GM19438 (cell line): ENCODE results near the gene UAP1L1.
"Not testable (repeated sequence)": the region's sequence is repeated elsewhere in the genome, so short reads cannot be mapped to it uniquely, and the experiment has no call there.

Source experiments
- ATAC-seq: cut with Tn5 transposase; IDR thresholded peaks from one replicate; pipeline ENCODE4 v1.9.1; 2021; ENCODE audit warnings: low read depth; ENCODE audit not compliant: unreplicated experiment

Gene UAP1L1

DNA sequence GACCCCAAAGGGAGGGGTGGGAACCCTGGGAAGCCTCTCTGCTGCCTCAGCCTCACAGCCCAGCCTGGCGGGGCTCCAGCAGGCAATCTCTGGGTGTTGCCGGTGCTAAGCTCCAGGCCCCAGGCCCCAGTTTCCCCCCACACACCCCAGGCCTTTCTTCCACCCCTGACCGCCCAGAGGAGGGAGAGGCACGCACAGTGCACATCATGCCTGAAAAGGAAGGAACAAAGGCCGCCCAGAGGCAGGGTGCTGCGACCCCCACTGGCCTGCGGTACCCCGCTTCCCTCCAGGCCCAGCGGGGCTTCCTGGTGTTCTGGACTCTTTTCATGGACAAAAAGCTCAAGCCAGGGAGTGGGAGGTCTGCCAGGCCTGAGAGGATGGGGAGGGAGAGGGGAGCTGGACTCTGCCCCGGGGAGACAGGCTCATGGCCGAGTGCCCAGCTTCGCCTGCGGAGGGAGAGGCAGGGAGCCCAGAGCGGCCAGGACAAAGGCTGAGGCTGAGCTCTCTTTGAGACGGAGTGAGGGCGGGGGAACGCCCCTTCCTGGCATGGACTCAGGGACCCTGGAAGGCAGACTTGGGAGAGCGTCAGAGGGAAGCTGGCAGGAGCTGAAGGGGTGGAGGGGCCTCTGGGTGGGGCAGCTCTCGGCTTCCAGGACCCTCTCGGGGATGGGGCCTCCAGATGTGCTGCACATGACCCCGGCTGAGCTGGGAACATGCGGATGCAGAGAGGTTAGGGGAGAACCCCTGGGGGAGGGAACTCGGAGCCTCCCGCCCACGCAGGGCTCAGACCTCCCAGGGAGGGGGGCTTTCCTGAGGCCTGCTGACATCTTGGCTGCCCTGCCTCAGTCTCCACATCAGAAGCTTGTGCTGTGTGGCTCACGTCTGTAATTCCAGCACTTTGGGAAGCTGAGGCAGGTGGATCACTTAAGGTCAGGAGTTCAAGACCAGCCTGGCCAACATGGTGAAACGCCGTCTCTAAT is 21.6 kb upstream of the UAP1L1 start:
- no peak for ATAC-seq

DNA sequence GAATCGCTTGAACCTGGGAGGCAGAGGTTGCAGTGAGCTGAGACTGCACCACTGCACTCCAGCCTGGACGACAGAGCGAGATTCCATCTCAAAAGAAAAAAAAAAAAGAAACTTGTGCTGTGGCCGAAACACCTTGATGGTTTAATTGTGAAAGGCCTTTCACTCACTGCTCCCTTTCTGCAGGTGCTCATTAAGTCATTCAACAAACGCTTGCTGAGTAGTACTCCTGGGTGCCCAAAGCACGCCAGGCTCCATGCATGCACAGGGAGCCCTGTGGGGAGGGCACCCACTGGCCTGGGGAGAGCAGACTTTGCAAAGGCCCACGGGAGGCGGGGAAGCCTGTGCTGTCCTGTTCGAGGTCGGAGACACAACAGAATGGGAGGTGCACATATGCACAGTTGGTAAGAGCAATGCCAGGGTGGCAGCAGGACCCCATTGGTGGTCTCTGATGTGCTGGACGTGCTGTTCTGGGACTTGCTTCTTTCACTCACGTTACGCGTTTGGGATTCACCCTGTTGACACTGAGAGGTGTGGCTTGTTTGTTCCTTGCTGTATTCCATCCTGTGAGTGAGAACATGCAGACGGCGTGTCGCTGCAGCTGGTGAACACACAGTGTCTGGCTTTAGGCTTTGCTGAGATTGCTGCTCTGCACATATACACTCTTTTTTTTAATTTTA is 20.4 kb upstream of the UAP1L1 start:
- no peak for ATAC-seq

DNA sequence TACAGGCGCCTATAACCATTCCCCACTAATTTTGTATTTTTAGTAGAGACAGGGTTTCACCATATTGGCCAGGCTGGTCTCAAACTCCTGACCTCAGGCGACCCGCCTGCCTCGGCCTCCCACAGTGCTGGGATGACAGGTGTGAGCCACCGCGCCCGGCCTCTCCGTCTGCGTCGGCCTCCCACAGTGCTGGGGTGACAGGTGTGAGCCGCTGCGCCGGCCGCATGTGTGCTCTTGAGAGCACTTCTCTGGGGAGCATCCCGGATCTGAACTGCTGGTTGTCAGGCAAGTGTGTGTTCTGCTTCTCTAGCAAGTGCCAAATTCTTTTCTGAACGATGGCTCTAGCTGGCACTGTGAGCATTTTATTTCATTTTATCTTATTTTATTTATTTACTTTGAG is 19.8 kb upstream of the UAP1L1 start:
- ATAC-seq = no peak

DNA sequence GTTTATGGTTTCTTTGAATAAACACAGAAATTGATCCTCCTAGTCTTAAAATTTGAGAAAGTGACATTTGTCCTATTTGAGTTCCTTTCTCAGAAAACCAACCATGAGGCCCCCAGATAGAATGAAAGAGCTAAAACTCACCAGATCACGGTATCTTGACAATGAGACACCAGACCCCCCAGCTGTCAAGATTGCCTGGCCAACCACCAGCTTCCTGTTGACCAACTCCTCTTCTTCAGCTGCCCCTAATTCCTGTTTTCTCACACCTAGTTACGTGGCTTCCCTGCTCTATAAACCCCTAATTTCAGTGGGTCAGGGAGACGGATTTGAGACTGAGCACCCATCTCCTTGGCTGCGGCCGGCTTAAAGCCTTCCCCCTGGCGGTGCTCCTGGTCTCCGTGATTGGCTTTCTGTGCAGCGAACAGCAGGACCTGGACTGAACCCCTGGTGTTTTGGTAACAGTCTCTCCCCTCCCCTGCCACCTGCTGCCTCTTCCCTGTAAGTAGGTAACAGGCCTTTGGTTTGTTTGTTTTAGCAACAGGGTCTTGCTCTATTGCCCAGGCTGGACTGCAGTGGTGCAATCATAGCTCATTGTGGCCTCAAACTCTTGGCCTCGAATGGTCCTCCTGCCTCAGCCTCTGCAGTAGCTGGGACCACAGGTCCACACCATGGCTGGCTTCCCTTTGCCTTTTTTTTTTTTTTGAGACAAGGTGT is 18.6 kb upstream of the UAP1L1 start:
- ATAC-seq = no peak

DNA sequence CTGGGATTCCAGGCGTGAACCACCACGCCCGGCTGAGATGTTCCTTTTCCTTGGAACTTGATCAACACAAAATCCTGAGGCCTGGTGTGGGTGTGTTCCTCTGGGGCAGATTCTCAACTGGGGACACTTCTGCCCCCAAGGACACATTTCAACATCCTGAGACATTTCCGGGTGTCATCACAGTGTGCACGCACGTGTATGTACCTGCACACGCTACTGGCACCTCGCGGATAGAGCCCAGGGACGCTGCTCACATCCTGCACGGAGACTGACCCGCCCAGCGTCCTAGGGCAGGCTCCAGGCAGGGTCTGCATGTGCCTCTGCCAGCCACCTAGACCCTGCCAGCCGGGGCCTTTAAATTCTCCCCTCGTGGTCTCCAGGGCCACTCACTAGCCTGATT is 14.9 kb upstream of the UAP1L1 start:
- ATAC-seq = no peak

DNA sequence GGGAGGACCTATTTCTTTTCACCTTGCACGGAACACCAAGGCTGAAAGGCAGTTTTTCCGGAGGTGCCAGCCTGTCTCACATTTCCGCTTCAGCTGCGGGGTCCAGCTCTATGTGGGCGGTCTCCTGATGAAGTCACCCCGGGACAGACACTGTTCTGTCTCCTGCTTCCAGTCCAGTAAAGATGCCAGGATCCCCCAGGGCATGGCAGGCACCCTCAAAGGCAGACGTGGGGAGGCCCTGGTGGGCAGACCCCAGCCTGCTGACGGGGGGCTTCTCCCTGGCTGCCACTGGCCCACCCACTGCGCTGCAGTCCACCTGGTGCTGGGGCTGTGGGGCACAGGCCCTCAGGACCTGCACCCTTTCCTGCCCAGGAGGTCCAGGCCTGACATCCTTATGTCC is 14.5 kb upstream of the UAP1L1 start:
- not testable (repeated sequence) for ATAC-seq

DNA sequence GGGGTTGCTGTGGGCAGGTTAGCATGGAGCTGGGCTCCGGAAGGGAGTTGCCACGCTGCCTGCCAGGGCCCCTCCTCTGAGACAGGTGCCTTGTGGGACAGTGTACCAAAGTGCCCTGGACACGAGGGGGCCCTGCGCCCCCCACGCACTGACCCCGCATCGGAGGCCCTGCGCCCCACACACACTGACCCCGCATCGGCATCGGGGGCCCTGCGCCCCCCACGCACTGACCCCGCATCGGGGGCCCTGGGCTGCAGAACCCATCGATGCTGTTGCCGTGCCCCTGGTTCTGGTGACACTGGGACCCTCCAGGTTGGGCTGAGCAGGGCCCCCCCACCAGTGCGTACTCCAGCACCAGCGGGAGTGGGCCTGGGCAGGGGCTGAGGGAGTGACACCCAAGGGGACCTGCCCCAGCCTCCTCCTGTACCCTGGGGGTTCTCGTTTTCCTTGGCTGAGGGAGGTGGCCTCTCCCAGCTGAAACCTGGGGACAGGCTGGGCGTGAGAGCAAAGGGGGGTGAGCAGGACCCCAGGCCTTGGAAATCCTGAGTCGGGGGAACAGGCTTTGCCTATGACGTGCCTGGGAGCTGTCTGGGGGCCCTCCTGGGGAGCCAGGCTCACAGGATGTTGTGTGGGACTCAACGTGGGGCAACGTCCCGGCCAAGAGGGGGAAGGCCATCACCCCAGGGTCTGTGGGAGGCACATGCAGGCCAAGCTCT is 13.8 kb upstream of the UAP1L1 start:
- no peak for ATAC-seq

DNA sequence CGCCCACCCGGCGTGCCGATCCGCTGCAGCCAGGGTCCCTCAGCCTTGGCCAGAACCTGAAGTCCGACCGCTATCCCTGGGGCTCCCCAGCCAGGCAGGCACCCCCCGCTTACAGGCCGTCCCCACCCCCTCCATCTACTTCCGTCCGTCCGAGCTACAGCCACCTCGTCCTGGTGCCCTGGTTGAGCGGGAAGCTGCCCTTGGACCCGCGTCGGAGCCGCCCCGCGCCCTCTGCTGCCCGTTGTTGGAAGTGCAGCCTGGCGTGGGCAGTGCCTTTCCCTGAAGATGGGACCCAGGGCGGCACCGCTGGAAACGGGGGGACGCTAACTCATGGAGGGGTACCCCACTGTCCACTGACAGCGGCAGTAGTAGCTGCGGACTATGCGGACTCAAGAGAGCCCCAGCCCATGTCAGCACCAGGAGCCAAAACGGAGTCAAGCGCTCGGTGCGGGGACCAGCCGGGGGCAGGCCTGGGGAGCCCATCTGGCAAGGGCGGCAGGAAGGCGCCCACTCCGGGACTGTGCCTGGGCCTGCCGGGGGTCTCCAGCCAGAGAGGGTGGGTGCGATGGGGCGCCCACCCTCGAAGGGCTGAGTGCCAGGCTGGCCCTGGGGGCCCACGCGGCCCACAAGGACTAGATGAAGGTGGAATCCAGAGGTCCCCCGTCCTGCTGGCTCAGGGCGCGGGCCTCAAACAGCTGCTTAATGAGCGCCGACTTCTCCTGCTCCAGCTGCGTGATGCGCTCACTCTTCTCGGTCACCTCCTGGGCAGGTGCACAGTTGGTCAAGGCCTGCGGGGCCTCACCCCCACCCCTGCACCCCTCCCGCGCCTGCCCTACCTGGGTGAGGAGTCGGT is 13.1 kb upstream of the UAP1L1 start:
- ATAC-seq = no peak

DNA sequence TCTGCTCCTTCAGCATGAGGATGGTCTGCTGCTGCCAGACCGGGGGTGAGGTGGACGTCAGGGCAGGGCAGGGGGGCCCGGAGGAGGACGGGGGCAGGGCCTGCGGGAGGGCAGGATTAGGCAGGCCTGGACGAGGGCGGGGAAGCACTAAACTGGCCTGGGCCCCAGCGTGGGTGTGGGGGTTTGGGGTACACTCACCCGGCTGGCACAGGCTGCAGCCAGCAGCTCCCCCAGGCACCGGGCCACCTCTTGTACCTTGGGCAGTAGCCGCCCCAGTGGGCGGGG is 12.5 kb upstream of the UAP1L1 start:
- no peak for ATAC-seq

DNA sequence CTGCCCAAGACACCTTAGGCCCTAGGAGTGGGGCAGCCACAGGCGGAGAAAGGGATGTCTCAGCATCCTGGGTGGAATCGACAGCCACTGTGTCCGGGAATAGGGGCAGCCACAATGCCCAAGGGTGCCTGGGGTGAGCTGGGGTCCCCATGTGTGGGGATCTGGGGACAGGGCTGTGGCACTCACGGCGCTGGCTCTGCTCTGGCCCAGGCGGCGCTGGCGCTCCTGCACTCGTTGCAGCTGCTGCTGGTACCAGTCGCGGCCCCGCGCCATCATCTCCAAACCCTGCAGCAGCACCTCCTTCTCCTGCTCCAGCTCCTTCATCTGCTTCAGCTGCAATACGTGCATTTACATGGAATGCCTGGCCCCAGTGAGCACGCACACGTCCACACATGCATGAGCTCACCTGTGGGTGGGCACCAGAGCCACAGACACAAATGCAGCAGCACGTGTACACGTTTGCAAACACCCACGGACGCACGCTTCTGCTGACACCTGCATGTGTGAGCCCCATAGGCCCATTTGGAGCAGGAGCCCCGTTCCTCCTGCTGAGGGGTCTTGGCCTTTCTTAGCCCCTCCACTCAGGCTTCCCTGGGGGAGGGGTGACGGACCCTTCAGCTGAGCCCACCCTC is 11.9 kb upstream of the UAP1L1 start:
- ATAC-seq = no peak

DNA sequence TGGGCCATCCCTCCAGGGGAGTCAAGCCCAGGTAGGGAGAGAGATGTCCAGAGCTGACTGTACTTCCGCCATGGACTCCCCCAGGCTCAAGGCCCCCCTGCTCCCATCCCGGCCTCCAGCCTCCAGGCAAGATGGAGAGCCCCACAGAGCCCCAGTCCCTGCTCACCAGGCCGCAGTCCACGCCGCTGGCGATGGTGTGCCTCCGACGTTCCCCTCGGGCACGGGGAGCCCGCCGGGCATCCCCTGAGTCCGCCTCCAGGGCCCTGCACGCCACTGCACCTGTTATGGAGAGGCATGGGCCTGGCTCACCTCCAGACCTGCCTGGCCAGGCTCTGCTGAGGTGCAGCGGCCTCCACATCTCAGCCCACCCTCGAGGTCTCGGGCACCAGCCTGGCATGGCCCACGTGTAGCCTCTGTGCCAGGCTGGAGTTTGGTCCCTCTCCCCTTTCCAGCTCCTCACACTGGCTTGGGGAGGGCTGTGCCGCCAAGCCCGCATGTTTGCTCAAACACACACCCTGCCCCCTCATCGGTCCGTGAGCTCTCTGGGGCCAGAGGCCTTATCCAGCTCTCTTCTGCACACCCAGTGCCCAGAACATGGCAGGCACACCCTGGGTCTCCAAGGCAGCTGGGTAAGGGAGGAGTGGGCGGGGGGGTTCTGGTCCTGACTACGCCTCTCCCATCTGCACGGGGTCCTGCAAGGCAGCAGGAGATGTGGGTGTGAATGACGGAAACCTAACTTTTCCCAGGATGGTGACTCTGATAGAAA is 11.0 kb upstream of the UAP1L1 start:
- ATAC-seq = no peak

DNA sequence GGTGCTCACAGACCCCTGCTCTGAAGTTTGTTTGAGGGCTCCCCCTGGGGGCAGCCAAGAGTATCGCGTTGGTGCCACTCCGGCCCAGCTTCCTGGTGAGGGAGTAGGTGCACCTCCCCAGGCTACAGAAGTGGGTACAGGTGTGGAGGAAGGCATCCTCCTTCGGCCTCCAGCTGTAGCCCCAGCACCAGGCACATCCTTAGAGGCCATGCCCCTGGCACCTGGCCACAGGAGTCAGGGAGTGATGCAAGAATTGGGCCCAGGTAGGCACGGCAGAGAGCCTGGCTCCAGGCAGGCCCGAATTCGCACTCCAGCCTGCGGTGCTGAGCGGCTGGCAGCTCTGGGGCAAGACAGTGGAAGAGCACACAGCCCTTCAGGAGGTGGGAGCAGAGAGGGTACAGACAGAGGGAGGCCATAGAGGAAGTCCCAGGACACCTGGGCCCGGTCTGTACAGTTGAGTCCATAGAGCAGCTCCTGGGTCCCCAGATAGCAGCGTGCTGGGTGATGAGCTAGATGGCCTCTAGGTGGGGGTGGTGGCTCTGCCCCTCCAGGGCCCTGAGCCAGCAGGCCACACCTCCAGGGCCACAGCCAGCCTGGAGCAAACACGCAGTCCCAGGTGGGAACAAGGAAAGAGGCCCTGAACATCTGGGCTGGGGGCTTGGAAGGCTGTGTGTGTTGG is 9.3 kb upstream of the UAP1L1 start:
- ATAC-seq = peak; percentile 39

DNA sequence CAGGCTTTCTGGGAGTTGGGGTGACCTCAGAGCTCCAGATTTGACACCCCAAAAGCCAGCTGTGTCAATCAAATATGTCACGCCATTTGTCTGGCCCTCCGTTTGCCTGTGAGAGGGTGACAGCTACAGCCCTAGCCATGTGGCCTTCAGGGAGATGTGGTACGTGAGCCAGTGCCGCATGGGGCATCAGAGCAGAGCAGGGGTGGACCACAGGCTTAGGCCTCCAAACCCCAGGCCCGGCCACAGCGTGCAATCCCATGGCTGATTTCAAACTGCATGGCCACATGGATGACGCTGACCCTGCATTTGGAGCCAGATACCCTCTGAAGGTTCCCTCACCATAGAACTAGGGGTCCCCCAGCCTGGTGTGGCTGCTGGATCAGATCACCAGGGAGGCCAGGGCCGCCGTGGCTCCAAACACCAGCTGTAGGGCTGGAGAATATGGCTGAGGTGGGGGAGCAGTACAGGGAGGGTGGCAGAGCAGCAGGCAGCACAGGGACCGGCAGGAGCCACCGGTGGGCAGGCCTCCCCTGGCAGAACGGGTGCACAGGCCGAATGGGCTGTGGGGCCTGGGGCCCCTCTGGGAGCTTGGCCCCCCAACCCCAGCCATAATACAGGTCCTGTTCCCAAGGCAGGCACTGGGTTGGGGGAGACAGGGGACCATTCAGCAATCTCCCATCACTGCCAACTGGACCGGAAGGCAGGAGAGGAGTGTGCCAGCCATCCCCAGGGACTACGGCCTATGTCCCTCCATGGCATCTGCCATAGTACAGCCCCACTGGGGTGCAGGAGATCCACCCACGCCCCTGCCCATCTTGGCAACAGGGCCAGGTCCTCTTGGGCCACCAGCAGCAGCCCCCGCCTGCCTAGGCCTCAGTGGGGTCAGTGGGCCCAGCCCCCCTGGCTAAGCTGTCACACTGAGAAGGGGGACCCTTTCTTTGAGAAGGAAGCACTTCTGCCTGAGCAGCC is 8.5 kb upstream of the UAP1L1 start:
- ATAC-seq = no peak

DNA sequence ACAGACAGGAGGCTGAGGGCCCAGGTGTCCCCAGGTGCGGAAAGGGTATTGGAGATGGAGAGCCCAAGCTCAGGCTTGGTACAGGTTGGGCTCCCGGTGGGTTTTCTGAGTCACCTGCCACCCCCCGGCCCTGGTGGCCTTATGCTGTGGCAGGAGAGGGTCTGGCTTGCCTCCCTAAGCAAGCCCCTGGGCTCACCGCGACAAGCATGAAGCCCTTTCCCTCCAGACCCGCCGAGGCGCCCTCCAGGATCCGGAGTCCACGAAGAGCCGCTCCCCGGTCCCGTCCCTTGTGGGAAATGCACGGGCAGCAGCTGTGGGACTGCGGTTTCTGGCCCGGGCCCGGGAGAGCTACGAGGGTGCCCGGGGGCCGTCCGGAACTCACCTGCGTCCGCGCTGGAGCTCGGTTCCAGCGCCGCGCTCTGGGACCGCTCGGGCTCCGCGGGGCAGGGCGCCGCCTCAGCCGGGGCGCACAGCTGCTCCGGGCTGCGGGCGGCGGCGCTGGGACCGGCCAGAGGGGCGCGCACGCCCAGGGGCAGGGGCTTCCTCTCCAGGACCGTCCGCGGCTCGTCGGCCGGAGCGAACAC is 7.7 kb upstream of the UAP1L1 start:
- ATAC-seq = no peak

DNA sequence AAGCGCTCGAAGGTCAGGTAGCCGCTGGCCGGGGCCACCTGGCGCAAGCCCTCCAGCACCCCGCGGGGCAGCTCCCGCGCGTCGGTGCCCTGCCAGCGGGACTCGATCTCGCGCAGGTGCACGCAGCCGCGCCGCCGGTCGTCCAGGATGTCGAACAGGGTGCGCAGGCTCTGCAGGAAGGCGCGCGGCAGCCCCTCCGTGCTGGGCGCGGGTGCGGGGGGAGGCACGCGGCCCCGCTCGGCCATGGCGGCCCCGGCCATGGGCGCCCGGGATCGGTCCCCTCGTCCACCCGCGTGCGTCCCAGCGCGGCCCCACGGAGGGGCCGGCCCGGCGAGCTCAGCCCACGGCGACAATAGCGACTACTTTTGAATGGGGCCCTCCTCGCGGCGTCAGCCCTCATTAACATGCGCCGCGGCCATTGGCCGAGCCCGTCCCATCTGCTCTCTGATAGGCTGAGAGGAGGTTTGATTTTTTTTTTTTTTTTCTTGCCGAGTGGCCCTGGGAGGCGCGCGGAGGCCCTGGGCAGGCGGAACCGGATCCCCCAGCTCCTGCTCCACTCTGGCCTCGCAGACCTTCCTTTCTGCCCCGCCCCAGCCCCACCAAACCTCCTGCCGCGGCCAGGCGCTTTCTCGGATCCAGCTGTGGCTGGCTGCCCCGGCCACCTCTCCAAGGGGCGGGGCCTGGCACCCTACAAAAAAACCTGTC is 7.0 kb upstream of the UAP1L1 start, which contains the start of gene SAPCD2:
SAPCD2 (minus strand) TSS at position 357 of the 705 bp plus-strand sequence; CDS start at position 260, 97 bp downstream.
- ATAC-seq = peak; percentile 44

DNA sequence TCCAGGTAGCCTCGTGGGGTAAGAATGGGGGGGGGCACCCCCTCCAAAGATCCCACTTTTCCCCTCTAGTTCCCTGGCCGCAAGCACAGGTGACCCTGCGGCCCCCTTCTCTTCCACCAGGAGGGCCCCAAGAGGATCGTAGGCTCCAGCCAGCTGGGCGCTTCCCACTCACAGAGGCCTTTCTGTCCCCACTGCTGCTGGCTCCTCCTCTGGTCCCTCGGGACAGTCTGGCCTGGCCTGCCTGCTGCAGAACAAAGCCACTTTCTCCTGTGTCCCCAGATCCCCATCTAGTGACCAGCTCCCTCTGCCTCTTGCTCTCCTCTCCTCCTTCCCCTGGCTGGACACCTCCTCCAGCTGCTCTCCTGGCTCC is 6.4 kb upstream of the UAP1L1 start:
- ATAC-seq = peak; percentile 20
